HG03108 (cell line): ENCODE results near the gene RAPSN.

ENCODE experiments used
- ATAC-seq: cut with Tn5 transposase; IDR thresholded peaks from one replicate; pipeline ENCODE4 v1.9.1; 2021; ENCODE audit warnings: moderate library complexity; ENCODE audit not compliant: unreplicated experiment

RAPSN gene

DNA sequence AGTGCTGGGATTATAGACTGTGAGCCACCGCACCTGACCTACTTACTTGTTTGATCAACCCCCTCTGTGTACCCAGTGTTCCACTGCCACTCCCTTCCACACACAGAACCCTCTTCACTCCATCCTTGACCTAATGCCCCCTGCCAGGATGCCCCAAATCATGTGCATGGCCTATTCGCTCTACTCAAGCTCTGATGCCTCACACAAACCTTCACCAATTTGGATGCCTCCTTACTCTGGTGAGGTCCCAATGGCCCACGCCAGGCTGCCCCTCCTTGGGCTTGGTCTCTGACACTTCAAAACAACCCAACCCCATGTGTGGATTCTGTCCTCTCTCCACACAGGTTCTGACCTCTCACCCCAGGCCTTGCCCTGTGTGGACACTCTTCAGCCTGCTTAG, 13.2 kb downstream of the RAPSN start:
- no peak for ATAC-seq

DNA sequence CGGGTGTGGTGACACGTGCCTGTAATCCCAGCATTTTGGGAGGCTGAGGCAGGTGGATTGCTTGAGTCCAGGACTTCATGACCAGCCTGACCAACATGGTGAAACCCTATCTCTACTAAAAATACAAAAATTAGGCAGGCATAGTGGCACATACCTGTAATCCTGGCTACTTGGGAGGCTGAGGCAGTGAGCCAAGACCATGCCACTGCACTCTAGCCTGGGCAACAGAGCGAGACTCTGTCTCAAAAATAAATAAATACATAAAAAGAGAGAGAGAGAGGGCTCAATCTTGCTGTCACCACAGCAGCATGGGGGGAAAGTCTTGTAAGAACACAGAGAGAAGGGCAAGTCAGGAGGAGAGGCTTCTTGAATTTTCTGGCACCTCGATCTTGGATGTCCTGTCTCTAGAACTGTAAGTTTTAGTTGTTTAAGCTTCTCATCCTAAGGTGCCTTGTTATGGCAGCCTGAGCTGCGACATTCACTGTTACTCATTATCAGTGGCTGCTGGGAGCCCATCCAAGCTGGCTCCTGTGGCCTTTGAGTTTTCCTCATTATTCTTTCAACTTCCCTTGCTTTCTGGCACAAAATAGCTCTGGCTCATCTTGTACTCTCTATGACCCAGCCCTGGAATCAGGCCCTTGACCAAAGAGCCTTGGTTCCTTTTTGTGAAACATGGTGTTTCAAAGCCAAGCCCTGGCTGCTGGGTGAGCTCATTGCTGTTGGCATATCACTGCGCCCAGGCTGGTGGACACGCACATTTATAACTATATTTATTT, 14.7 kb downstream of the RAPSN start:
- no peak for ATAC-seq

DNA sequence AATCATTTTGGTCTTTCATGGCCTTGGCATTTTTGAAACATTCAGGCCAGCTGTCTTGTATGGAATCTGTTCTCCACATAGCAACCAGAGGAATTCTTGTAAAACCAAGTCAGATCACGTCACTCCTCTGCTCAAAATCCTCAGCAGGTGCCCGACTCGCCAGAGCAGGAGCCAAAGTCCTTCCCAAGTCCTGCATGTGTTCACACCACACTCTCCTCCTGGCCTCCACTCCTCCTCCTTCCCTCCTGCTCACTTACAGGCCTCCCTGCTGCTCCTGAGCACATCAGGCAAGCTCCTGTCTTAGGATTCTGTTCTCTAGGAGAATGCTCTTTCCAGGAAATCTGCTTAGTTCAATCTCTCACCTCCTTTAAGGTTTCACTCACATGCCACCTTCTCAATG, 15.8 kb downstream of the RAPSN start:
- no peak for ATAC-seq

DNA sequence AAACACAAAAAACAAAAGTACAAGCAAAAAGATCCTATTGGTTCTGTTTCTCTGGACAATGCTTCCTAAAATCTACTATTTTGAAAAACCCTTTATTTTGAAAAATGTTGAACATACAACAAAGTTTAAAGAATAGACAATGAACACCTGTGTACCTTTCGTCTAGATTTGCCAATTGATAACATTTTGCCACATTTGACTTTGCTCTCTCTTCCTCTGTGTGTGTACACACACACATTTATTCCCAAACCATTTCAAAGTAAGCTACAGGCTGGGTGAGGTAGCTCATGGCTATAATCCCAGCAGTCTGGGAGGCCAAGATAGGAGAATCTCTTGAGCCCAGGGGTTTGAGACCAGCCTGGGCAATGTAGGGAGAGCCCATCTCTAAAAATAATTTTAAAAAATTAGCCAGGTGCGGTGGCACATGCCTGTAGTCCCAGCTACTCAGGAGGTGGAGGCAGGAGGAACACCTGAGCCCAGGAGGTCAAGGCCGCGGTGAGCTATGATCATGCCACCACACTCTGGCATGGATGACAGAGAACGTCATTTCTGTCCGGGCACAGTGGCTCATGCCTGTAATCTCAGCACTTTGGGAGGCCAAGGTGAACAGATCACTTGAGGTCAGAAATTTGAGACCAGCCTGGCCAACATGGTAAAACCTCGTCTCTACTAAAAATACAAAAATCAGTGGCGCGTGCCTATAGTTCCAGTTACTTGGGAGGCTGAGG, 17.4 kb downstream of the RAPSN start:
- no peak for ATAC-seq

DNA sequence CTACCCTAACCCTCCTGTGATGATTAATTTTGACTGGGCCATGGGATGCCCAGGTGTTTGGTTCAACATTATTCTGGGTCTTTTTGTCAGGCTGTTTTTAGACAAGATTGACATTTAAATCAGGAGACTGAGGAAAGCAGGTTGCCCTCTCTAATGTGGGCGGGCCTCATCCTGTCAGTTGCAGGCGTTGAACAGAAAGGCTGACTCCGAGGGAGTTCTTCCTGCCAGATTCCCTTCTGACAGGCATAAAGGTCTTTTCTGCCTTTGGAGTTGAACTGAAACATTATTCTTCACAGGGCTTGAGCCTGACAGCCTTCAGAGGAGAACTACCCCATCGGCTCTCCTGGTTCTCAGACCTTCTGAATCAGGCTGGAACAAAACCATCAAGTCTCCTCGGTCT, 18.4 kb downstream of the RAPSN start:
- ATAC-seq: no peak

DNA sequence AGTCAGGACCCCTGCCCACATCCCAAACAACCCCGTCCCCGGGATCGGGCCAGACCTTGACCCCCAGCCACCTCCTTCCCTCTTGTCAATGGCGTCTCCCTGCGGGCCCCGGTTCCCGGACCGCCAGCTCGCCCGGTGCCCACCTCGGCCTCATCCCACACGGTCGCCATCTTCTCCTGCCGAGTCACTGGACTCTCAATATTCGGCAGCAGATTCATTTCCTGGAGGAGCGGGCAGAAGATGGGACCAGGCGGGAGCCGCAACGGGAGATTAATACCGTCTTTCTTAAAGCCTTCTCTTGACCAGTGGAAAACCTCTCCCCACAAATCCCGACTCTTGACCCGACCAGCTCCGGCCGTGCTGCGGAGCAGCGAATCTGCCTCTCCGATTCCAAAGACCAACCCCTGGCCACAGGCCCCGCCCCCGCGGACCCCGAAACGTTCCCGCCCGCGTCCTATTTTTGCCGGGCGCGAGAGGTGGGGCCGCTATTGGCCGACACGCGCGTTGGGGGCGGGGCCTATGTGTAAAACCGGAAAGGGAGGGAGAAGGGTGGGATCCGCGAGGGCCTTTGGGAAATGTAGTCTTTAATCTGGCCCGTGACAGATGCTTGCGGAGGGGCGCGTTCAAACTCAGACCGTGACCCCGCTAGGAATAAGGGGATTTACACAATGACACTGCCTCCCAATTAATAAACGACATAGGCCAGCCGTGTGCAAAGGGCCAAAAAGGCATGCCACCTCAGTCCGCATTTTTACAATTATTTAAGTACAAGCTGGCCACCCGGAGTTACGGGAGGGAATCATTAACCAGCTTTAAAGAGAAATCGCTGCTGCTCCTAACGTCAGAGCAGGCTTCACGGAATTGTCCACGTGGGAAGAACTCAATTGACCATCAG, 22.6 kb downstream of the RAPSN start, which contains the start of gene PSMC3:
Gene PSMC3 (minus strand): TSS at position 378 of the 895 bp plus-strand sequence. CDS start 160 bp downstream, at position 218.
- peak; percentile 92 for ATAC-seq

DNA sequence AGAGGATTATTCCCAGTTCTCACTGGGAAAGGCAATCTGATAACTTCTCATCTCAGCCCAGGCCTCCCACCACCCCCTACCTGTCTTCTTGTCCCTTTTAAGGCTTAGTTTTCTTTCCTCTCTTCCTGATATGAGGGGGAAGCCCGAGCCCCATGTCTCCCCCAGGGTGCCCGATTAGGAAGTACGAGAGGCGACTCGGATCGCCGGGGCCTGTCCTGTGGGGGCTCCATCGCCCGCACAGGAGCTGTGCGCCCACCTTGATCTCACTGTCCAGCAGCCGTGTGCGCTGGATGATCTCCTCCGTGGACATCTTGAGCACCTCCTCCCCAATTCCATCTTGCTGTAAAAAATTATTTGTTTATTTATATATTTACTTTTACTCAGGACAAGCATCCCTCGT, 23.3 kb downstream of the RAPSN start:
- ATAC-seq: no peak

DNA sequence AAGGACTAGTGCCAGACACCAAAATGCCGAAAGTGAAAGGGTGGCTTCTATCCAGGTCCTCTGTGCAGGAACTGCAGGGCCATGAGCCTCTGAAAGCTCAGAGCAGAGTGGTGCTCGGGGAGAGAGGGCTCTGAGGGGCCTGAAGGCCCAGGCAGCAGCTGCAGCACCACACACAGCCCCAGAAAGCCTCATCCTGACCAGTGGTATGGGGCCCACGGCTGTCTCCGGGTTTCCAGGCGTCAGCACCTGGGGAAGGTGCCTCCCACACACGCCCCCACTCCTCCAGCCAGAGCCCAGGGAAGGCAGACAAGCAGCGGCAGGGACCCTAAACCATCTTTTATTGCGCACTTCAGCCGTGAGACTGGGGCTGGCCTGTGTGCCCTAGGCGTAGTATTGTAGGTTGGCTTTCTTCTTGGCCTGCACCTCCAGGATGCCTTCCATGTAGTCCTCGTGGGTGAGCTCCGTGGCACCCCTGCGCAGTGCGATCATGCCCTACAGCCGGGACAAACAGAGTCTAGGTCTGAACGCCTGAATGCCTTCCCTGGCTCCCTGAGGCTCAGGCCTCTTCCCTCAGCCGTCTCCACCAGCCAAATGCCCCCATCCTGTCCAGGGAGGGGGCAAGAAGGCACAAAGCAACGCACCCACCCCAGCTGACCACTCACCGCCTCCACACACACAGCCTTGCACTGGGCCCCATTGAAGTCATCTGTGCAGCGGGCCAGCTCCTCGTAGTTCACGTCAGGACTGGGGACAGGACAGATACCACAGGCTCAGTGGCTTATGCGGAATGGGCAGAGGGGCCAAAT, 30.3 kb downstream of the RAPSN start:
- ATAC-seq: no peak

DNA sequence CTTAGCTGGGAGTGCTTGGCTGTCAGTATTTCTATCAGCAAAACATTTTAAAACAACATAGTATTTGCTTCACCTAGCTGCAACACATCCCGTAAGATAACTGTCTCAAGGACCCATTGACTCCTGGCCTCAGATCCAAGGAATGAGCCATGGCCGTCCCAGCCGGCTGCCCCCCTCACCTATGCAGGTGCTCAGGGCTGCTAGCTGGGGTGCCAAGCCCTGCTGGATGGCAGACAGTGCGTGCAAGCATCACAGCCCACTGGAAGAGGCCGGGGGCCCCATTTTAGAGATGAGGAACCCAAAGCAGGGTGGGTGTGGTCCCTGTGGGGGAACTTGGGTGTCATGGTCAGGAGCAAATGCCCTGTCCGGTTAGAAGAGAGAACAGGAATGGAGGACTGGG, 31.2 kb downstream of the RAPSN start:
- ATAC-seq: no peak

DNA sequence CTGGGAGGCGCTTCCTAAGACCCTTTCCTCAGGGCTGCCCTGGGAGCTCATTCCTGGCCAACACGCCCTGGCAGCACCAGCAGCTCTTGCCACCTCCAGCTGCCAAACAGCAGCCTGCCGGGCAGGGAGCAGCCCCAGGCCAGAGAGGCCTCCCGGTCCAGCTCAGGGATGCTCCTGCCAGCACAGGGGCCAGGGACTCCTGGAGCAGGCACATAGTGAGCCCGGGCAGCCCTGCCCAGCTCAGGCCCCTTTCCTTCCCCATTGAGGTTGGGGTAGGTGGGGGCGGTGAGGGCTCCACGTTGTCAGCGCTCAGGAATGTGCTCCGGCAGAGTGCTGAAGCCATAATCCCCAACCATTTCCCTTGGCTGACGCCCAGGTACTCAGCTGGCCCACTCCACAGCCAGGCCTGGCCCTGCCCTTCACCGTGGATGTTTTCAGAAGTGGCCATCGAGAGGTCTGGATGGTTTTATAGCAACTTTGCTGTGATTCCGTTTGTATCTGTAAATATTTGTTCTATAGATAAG, 32.9 kb downstream of the RAPSN start:
- ATAC-seq: no peak

DNA sequence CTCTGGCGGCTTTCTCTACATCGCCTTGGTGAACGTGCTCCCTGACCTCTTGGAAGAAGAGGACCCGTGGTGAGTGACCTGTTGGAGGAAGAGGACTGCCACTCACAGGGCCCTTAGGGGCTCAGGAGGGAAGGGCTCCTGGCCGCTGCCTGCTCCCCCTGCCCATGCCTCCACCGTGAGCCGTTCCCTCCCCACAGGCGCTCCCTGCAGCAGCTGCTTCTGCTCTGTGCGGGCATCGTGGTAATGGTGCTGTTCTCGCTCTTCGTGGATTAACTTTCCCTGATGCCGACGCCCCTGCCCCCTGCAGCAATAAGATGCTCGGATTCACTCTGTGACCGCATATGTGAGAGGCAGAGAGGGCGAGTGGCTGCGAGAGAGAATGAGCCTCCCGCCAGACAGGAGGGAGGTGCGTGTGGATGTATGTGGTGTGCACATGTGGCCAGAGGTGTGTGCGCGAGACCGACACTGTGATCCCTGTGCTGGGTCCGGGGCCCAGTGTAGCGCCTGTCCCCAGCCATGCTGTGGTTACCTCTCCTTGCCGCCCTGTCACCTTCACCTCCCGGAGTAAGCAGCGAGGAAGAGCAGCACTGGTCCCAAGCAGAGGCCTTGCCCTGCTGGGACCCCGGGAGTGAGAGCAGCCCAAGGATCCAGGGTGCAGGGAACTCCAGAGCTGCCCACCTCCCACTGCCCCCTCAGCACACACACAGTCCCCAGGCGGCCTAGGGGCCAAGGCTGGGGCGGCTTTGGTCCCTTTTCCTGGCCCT, 33.7 kb downstream of the RAPSN start:
- no peak for ATAC-seq

DNA sequence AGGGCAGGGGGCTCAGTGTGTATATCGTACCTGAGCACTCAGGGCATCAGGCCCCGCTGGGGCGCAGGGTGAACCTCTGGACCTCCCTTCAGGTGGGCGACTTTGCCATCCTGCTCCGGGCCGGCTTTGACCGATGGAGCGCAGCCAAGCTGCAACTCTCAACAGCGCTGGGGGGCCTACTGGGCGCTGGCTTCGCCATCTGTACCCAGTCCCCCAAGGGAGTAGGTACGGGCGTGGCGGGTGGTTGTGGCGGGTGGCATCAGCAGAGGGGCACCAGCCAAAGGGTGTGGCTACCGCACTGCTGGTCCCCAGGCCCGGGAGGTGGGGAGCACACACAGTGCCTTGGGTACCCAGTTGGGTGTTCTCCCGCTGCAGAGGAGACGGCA, 34.3 kb downstream of the RAPSN start:
- ATAC-seq: no peak

DNA sequence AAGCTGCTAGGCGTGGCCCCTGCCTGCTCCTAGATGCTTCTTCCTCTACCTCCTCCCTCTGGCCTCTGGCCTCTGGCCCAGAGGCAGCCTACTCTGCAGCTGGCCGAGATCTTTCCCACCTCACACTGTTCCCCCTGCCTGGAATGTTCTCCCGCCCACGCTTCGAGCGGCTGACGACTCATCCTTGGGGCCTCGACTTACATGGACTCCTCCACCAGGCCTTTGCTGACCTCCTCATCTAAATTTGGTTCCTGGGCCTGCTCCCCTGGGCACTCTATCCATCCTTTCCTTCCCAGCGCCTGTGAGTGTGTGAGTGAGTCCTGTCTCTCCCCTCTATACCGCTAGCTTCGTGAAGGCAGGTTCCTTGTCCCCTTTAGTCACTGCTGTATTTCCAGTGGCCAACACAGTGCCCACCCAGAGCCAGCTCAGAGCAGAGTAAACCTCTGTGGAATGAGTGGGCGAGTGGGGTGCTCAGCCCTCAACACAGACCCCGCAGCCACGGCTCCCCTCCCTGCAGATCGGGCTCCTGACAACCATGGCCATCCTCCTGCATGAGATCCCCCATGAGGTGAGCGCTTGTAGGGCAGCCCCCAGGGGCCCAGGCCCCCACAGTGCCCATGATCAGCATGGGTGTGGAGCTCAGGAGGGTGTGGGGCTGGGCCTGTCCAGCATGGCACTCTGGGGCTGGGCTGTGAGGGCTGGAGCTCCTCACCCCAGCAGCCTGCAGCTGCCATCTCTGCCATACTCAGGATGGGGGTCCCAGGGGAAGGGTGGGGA, 34.8 kb downstream of the RAPSN start:
- ATAC-seq: no peak

DNA sequence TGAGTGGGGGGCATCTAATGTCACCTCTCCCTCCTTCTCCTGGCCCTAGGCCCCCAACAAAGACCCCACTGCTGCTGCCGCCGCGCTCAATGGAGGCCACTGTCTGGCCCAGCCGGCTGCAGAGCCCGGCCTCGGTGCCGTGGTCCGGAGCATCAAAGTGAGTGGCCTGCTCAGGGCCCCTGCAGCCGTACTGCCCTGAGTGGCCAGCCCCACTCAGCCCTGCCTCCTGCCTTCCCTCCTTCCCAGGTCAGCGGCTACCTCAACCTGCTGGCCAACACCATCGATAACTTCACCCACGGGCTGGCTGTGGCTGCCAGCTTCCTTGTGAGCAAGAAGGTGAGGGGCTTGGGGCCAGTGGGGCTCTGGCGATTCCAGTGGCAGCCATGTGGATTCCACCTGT, 35.6 kb downstream of the RAPSN start:
- ATAC-seq: no peak

DNA sequence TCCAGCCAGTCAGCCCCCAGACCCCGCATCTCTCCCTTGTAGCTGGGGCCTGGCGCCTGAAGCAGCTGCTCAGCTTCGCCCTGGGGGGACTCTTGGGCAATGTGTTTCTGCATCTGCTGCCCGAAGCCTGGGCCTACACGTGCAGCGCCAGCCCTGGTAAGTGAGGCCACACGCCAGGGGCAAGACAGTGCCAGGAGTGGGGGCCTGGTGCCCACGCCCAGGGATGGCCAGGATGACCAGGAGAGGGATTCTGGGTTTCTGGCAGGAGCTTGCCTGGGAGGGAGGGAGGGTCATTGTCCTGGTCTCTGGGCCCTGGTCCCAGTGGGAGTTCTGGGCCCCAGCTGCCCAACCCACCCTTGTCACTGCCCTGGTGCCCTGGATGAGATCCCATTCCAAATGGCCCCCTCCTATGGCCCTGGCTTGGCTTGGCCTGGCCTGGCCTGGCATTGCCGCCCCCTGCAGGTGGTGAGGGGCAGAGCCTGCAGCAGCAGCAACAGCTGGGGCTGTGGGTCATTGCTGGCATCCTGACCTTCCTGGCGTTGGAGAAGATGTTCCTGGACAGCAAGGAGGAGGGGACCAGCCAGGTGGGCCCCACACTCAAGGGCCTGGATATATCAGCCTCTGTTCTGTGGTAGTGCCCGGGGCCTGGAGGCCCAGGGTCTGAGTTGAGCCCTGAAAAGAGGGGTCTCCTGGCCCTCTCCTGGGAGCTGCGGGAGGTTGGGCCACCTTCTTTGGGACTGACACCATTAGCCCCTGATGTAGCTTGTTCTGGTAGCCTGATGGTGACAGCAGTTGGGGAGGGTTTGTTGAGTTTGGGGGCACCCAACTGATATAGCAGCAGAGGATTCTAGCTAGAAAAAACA, 36.8 kb downstream of the RAPSN start:
- ATAC-seq: no peak

DNA sequence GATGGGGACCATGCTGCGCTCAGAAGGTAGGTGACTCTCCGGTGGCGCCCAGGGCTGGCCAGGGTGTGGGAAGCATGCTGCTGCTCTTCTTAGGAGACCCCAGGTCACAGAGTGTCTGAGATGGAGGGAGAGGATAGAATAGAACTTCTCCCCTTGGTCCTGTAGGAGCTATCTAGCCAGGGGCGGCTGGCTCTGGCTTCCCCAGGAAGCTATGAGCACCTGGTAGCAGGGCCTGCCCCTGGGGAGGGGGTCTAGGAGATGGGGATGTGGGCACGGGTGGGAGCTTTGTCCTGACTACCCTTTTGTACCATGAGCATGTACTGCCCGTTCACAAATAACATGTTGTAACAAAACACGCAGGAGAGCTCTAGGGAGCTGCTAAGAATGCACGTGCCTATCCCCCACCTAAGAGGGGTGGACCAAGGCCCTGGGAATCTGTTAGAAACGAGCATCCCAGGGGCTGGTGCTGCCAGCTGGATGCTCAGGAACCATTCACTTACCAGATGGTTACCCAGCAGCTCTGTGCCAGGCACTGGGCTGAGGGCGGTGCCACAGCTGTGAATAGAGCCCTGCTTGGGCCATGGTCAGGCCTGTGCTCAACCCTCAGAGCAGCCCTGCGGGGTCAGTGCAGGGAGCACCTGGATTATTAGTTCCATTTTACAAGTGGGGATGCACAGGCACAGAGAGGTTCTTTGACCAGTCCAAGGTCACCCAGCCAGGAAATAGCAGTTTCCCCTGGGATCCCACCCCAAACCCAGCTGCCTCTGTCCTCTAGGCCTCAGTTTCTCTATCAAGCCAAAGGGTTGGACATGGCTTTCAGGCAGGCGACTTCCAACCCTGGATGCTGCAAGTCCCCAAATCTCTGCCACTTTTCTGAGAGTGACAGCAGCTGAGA, 38.3 kb downstream of the RAPSN start:
- ATAC-seq: no peak
